ENCODE data around the gene SLC17A1.

DNA sequence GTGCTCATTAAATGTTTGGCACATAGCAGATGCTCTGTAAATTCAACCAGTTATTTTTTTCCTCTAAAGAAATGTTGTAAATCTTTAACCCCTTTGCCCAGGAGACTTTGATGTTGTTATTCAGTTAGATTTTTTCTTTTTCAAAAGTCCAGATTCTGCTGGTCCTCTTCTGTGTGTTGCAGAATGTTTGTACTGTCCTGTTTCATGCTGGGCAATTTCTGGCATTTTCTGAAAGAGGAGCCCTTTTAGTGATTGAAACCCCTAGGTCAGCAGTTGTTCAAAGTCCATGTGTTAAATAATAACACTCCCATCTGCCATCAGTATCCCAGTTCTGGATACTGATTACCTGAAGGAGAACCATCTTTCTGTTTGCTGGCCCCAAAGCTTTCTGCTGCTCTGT lies 1.3 kb upstream of the SLC17A1 start:
- no peak for TF ChIP-seq CTCF (IDR thresholded peaks at IDR 0.05)
- TF ChIP-seq POLR2A (IDR thresholded peaks at IDR 0.05) = no peak

Measured in uterus (tissue), 2 donors.